Measurements from ENCODE around the gene SCART1.

Gene SCART1

DNA sequence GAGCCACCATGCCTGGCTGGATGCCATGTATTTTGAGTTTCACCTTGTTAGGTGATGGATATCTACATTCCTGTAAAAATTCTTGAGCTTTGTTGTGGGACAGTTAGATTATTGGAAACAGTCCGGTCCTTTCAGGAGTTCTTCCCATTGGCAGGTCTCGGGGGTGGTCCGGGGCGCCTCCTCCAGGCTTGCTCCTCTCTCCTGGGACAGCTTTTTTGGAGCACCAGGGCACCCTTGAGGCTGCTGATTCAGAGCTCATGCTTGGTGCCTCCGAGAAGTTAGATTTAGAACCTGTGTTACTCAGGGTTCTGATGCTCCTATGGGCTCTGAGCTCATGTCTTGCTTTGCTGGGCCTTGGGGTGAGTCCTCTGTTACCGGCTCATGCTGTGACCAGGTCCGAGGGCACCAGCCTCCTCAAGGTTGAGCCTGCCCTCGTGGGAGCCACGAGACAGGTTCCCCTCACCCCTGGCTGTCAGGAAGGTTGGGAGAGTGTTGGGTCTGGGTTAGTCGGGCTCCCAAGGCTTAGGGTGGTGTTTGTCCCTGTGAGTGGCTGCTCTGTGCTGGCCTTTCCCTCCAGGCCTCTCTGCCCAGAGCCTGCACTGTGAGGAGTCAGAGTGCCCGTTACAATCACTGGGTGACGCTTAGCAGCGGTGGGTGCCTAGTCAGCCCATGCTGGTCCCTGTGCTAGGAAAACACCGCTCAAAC, 35.3 kb upstream of the SCART1 start:
- TF ChIP-seq CTCF (IDR thresholded peaks at IDR 0.05; ENCODE audit: low read depth, low read length, missing control alignments), result no peak
- DNase-seq (ENCODE audit: extremely low read depth, low read depth), result no peak

DNA sequence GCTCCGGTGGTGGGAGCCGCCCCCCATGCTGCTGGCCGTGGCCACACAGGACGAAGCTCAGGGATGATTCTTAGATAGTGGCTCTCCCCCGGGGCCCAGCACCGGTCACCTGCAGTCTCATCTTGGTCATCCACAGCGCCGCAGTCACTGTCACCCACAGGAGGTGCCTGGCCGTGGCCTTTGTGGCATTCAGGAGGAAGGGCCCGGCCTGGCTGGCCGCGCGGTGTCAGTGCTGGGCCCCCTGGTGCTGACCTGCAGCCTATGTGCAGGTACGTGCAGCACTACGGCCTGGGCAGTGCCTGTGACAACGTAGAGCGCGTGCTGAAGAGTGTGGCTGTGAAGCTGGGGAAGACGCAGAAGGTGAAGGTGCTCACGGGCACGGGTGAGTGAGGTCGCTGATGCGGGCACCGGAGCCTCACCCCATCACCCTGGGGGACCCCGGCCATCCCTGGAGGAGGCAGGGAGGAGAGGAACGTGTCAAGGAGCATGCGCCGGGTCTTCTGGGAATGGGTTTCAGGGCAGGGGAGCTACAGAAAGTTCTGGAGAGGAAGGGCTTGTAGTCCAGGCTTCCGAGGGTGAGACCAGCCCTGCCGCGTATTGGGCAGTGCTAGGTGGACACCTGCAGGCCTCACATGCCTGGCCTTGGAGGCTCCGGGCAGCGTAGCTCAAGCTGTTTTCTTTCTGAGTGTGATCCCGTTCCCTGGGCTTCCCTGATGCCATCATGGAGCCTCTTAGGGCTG, 34.4 kb upstream of the SCART1 start:
- H3K4me3 ChIP-seq (replicated peaks; ENCODE audit: low read depth, low read length), result no peak overlapping the region
- no peak for TF ChIP-seq CTCF (IDR thresholded peaks at IDR 0.05; ENCODE audit: low read depth, low read length, missing control alignments)
- no peak for DNase-seq (ENCODE audit: extremely low read depth, low read depth)

More for the DNA sequence above, 35.3 kb upstream of the SCART1 start:
- no peak overlapping the region for H3K4me3 ChIP-seq (replicated peaks; ENCODE audit: low read depth, low read length)

GRCh38 chr10:133420028-133420427, 33.7 kb upstream of the SCART1 start:
- TF ChIP-seq CTCF (IDR thresholded peaks at IDR 0.05; ENCODE audit: low read depth, low read length, missing control alignments), result no peak
- DNase-seq (ENCODE audit: extremely low read depth, low read depth), result no peak
- H3K4me3 ChIP-seq (replicated peaks; ENCODE audit: low read depth, low read length), result no peak overlapping the region

DNA sequence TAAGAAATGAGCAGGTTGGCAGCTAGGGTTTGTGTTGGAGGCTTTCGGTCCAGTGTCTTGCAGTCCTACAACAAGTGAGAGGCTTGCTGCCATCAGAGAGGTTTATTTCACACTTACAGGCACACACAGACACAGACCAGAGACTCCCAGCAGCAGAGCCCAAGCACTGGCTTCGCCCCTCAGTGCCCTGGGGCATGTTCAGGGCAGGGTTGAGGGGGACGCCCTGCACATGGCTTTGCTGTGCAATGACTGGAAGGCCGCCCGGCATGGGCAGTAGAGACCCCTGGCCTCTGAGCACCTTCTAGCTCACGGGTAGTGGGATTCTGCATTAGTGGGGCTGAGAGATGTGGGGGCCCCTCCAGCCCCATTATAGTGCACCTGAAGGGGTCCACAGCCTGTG, 33.2 kb upstream of the SCART1 start:
- H3K4me3 ChIP-seq (replicated peaks; ENCODE audit: low read depth, low read length), result no peak overlapping the region
- DNase-seq (ENCODE audit: extremely low read depth, low read depth), result no peak
- no peak for TF ChIP-seq CTCF (IDR thresholded peaks at IDR 0.05; ENCODE audit: low read depth, low read length, missing control alignments)

- no peak overlapping the region for H3K4me3 ChIP-seq (replicated peaks; ENCODE audit: low read depth, low read length)
- TF ChIP-seq CTCF (IDR thresholded peaks at IDR 0.05; ENCODE audit: low read depth, low read length, missing control alignments), result no peak
- DNase-seq (ENCODE audit: extremely low read depth, low read depth), result no peak
Measured at GRCh38 chr10:133421336-133422222, 32.2 kb upstream of the SCART1 start.

DNA sequence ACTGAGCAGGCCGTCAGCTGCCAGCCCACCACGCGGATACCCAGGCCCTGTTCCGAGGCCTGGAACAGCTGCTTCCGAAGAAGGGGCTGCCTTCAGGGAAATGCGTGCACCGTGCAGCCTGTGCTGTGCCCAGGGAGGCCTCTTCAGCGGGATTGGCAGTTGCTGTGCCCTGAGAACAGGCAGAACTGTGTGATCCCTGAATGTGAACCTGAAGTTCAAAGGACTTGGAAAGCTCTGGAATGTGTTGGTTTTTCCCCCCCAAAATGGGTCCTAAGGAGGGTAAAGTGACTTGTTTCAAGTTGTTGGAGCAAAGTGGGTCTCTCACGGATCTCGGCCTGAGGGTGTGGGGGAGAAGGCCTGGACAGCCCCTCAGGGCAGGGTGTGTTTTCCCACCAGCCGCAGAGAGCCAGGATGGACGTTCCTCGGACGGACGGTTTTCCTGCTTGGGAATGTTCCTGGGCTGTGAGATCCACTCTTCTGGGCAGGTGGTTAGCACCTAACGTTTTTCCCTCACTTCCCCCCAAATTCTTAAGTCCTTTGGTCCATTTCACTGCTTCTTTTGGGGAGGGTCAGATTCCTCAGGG, 31.4 kb upstream of the SCART1 start:
- H3K4me3 ChIP-seq (replicated peaks; ENCODE audit: low read depth, low read length), result no peak overlapping the region
- no peak for DNase-seq (ENCODE audit: extremely low read depth, low read depth)
- TF ChIP-seq CTCF (IDR thresholded peaks at IDR 0.05; ENCODE audit: low read depth, low read length, missing control alignments), result no peak

Measured in HFF-Myc (cell line).